Limb (tissue), 2 donors: ENCODE data around the gene TARBP1.
"Not testable (repeated sequence)": the region's sequence is repeated elsewhere in the genome, so short reads cannot be mapped to it uniquely, and the experiment has no call there.

Experiments
- DNase-seq, 2 donors: peaks; one replicate each; pipeline ENCODE4 v3.0.0-alpha.2; 2016; ENCODE audit errors: extremely low spot score in 2 of 2

The TARBP1 gene

DNA sequence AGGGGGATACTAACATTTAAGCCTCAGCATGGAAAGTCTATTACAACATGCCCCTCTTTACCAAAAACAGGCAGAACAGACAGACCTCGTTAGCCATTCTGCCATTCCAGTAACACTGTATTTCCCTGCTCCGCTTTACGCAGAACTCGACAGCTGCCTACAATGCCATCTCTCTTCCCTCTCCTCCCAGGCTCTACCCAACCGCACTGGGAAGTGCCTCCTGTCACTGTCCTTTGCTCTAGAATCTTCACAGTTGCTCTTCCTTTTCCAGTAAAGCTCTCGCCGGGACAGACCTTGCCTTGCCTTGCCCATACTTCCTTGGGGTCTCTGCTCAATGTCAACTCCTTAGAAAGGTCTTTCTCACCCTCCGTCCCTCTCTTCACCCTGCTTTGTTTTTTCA lies 82.9 kb downstream of the TARBP1 start:
- no peak for DNase-seq

DNA sequence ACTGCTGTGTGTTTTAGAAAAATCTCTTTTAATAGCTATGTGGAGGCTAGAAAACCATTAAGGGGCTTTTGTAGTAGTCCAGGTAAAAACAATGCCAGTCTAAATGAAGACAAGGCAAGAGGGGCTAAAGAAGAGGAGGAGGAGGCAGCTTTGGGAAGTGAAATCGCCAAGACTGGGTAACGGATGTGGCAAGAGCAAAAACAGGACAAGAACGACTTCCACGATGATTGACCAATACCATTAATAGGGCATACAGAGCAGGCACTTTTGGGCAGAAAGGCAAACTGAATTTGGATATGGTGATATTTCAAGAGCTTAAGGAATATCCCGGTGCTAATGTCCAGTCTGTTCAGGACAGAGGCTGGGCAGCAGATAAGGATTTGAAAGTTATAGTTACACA lies 83.7 kb downstream of the TARBP1 start:
- DNase-seq = no peak

DNA sequence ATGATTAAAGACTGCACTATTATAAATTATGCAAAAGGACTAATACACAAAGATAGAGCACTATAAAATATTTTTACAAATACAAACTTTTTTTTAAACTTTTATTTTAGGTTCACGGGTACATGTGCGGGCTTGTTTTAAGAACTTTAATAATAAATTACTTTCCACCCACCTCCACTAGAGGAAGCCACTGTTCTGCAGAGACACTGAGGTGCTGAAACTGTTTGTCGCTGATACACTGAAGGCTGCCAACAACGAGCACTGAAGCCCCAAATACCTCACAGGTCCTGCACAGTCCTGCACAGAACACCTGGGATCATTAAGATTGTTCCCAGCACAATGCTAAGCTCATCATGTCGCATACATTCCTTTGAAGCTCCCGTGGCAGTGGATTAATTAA lies 85.8 kb downstream of the TARBP1 start:
- no peak for DNase-seq

DNA sequence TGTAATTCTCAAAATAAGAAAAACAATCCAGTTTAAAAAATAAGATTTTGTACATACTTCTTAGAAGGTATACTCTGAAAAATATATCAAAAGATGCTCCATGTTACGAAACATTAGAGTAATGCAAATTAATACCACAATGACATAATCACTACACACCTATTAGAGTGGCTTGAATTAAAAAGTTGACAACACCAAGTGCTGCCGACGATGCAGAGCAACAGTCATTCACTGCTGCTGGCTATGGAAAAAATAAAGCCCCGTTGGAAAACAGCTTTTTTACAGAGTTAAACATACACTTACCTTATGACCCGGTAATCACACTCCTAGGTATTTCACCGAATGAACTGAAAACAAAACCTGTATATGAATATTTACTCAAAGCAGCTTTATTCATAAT lies 90.9 kb downstream of the TARBP1 start:
- no peak for DNase-seq

DNA sequence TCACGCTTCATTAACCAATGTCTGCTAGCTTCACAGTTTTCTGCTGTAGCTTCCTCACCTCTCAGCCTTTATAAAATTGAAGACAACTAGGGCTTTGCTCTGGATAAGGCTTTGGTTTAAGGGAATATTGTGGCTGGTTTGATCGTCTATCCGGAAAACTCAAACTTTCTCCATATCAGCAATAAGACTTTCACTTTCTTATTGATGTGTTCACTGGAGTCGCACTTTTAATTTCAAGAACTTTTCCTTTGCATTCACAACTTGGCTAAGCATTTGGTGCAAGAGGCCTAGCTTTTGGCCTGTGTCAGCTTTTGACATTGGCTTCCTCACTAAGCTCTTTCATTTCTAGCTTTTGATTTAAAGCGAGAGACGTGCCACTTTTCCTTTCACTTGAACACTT lies 92.9 kb downstream of the TARBP1 start:
- no peak for DNase-seq

DNA sequence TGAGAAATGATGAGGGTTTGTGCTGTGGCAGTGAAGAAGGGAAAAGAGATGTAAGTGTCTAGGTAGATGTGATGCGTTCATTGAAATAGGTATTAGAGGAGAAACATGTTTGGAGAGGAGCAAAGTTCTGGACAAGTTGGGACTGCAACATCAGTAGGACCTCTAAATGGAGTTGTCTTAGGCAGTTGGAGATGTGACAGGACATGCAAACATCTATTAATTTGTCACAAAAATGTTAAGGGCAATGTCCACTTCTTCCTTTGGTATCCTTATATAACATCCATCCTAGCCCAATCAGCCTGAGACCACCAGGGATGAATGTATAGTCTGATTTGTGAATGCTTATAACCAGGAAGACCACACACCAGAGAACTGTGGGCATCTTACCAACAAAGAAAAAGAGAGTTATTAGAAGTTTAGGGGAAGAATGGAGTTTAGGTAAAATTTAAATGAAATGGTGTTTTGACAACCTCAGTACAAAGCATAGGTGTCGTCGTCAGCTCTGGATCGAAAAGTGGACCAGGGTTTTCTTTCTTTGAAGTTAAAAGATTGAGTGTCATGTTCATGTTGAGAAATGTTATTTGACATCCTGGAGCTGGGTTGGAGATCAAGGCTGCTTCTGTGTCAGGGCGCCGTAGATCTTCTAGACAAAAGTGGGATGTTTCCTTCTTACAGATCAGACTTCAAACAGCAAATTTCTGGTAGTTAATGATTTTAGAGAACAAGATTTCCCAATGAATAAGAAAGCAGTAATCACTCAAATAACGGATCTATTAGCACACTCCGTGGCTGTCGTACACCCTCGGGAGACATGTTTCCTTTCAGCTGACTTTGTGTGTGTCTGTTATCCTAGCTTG lies 97.1 kb downstream of the TARBP1 start:
- DNase-seq = no peak

DNA sequence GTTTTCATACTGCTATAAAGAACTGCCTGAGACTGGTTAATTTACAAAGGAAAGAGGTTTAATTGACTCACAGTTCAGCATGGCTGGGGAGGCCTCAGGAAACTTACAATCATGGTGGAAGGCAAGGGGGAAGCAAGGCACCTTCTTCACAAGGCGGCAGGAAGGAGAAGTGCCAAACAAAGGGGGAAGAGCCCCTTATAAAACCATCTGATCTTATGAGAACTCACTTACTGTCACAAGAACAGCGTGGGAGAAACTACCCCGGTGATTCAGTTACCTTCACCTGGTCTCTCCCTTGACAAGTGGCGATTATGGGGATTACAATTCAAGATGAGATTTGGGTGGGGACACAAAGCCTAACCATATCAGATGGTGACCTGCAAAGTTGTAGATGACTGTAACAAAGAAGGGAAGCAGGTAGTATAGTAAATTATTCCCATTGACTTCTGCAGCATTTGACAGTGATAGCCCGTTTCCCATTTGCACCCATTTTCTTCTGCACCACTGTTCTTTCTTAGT lies 99.3 kb downstream of the TARBP1 start:
- DNase-seq = not testable (repeated sequence)

DNA sequence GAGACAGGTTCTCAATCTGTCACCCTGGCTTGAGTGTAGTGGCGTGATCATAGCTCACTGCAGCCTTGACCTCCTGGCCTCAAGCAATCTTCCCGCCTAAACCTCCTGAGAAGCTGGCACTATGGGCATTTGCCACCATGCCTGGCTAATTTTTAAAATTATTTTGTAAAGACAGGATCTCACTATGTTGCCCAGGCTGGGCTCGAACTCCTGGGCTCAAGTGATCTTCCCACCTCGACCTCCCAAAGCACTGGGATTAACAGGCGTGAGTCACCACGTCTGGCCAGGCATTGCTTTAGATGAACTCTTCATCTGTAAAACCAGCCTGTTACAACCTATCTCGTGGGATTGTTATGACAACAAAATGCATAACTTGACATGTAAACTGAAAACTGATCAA lies 103.3 kb downstream of the TARBP1 start:
- no peak for DNase-seq

DNA sequence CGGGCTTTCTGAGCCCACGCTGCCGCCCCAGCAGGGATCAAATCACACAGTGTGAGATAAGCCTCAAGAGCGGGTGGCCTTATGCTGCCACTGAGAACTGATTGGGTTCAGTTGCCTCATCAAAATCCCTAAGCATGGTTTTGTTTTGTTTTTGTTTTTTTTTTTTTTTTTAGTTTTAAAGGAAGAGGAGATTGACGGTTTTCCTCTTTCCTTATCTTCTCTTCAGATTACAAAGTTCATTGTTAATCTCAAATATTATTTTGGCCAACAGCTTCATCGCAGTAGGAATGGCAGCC lies 105.1 kb downstream of the TARBP1 start:
- no peak for DNase-seq

DNA sequence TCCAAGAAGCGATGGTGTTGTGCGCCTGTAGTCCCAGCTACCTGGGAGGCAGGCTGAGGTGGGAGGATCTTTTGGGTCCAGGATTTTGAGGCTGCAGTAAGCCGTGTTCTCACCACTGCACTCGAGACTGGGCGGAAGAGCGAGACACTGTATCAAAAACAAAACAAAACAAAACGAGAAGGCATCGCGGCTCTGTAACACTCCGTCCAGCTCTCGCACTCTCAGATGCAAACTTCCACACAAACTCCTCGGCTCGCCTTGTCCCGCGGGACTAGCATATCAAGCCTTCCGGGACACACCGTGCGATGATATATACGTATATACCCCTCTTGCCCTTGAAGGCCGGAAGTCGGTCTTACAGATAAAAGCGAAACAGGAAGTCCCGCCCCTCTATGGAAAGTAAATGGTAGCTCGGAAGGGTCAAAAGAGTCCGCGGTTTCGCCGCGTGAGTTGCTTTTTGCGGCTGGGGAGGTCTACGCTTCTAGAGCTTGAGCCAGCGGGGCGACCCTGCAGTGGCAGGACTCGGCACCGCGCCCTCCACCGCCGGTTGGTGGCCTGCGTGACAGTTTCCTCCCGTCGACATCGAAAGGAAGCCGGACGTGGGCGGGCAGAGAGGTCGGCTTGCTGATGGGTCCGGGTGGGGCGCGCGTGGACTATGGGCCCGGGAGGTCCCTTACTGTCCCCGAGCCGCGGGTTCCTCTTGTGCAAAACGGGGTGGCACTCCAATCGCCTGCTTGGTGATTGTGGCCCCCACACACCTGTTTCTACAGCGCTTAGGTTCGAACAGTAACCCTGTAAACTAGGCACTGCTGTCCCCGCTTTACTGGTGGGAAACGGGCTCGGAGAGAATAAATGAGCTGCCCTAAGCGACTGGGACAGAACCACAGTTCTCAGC lies 105.7 kb downstream of the TARBP1 start, which contains the start of gene COA6:
Gene COA6, plus strand, starts transcription at position 393 of the 895 bp plus-strand sequence. Its CDS starts 11 bp downstream, at position 404.
- peak; percentile 91 to 93 for DNase-seq

DNA sequence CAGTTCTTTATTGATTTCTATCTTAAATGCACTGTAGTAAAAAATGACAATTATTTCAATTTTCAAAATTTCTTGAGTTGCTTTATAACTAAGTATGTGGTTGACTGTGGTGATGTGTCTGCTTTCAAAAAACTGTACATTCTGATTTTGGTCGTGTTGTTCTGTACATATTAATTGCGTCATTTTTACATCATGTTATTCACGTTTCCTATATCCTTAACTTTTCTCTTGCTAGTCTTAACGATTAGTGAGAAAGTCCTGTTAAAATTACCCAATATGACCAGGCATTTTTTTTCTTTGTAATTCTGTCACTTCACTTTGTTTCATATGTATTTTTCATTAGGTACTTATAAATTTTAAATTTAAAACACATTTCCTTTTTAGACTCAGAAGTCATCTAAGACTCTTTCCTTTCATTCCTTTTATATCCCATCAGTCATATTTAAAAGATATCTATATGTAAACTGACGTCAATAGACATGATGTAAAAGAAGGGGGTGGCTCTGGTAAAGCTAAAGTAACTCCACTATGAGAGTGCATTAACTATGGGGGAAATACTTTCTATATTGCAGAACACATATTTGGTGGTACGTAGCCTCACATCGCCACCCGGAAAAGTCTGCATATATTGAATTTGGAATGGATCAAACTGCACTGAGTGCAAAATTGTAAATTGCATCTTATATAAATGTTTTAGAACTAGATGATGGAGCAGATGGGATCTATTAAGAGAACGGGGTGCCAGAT lies 106.8 kb downstream of the TARBP1 start:
- DNase-seq = peak in 1 of 2 donors; percentile 7

DNA sequence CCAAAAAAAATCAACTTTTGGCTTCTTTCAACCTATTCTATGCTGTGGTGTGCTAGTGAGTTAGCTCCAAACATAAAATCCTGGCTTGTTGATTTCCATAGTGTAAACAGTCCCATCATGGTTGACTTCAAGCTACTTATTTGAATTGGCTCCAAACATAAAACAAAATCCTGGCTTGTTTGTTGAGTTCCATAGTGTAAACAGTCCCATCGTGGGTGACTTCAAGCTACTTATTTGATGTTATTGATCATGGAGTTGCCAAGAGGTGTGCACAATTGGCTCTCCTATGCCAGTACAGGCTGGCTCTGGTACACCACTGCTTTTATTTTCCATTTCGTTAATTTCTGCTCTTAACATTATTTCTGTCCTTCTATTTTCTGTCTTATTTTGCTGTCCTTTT lies 107.6 kb downstream of the TARBP1 start:
- no peak for DNase-seq

DNA sequence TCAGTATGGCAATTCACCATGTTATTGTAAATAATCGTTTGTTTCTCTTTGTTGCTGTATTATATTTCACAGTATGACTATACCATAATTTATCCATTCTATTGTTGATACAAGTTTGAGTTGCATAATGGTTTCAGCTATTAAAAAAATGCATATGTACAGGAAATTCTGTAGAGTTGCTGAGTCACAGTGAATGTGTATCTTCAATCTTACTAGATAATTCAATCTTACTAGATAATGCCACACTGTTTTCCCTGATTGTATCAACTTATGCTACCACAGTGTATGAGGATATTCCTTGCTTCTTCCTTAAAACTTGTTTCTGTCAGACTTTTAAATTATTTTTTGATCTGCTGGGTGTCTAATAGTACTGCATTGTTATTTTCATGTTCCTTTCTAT lies 109.2 kb downstream of the TARBP1 start:
- no peak for DNase-seq

DNA sequence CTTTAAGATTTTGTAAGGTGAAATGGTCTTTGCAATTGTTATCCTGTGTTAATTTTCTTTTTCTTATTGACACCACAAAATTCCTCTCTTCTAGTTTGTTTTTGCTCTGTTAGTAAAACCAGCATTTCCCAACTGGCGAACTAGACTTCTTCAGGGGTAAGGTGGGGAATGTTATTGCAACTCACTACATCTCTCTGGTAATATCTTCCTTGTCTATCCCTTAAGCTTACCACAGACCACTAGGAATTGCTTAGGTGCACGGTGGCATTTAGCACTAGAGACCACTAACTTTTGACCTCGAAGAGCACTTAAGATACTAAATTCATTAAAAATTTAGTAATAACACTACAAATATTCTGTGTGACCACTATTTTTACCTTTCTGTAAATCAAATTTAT lies 109.9 kb downstream of the TARBP1 start:
- DNase-seq = no peak

DNA sequence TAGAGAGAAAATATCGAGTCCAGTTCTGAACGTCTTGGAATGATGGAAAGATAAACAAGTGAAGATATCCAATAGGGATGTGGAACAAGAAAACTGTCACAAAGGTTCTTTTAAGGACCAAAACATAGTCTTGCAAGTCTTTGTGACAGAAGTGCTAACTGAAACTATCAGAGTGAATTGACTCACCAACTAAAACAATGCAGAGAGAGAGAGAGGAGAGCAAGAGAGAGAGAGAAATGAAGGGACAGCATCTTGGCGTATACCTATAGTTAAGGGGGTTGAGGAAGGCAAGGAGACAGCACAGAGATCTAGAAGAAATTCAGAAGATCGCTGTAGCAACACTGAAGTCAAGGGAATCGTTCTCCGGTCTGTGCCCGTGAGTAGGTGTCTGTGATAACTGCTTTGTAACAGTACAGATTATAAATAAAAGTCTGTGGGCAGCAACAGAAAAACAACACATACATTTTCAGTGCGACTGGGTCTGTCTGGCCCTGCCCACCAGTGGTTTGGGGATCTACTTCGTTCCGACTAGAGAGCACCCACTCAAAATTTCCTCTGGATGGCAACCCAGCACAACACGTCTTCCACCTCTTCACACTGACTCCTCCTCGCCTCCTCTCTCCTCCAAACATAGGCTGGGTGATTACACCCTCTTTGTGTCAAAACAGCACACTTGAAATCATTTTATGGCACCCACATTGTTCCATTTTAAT lies 110.5 kb downstream of the TARBP1 start:
- DNase-seq = no peak

DNA sequence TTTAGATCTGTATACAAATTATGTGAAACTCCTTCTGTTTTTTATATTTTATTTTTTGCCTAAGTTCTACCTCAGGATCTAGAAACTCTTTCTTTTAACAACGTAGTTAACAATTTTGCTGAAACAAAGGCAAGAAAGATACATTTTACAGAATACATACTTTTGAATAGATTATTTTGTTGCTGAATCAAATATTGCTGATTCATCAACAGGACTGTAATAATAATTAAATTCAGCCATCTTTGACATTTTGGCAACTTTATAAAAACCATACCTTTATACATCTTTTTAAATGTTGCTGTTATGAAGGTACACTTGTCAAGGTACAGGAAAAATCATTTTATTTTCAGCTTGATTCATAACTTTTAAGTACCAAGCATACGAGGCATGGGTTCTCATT lies 116.4 kb downstream of the TARBP1 start:
- DNase-seq = no peak

DNA sequence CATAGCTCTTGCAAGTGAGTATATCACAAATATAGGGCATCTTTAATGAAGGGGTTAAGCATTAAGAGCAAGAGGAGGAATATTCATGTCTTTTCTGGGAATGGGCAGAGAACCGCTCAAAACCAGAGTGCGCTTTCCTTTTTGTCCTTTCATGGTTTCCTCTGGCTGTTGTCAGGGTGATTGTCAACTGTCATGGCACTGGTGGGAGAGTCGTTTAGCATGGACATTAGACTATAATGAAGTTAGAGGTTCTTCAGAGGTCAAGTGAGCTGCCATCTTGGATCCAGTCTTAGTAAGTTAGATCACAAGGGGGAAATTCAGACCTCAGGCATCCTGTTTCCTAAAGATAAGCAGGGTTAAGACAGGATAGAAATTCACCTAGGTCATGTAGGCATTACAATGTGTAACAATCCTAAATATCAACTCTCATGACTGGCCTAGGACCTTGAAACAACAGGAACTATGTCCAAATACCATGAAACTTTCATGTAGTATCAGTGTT lies 117.8 kb downstream of the TARBP1 start:
- no peak for DNase-seq

DNA sequence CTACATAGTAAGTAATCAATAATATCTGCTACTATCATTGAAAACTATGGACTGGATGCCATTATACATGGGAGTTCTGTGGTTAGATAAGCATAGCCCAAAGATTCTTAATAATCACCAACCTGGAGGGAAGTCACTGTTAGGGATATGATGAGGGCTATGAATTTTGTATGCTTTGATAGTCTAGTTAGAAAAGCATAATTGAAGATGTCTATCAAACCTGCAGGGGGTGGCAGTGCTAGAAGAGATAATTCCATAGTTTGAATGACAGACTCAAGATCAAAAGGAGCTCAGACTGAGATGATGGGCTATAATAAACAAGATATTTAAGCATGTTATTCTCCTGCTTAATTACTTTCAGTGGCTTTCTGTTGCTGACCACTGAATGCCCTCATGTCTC lies 121.1 kb downstream of the TARBP1 start:
- DNase-seq = no peak

DNA sequence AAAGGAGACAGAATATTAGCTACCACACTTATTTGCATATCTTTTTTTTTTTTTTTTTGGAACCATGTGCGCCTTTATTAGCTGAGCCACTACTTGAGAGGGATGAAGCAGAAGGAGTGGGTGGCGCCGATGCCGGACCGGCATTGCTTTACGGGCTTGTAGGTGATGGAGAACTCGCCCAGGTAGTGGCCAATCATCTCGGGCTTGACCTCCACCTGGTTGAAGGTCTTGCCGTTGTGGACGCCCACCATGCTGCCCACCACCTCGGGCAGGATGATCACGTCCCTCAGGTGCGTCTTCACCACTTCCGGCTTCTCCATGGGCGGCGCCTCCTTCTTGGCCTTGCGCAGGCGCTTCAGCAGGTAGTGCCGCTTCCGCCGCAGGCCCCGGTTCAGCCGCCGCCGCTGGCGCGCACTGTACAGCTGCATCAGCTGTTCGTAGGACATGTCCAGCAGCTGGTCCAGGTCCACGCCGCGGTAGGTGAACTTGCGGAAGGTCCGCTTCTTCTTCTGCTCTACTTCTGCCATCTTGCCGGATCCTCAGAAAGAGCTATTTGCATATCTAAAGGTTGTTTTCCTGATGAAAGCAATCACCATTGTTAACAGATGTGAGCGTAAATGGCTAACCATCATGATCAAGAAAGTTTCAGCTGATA lies 122.2 kb downstream of the TARBP1 start:
- DNase-seq = peak; percentile 11 to 59

DNA sequence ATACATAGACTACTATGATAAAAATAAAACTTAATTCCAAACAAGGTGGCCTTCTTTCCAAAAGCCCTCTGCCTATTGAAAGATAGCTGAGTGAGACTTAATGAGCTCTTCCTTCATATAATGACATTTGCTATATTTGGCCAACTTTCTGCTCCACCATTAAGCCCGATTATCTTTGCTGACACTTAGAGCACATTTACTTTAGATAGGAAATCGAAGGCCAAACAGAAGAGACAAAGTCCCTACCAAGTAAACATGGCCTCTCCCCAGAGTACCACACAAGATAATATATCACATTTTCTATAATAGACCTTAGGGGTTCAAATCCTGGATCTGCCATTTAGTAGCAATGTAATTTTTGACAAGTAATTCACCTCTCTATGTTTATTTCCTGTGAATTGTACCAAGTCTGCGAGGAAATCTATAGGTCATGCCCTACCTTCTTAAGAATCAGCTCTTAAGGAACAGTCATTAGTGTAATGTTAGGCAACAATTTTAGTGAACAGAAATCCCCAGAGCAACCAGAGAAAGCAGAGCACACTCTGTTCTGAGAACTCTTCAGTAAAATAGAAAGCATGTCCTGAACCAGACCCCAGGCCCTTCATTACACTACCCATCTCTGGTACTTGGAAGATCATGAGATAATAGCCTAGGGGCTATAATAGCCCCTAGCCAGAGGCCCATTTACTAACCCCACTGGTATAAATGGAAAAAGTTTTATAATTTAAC lies 123.0 kb downstream of the TARBP1 start:
- DNase-seq = no peak
